ENCODE results near the gene PMPCA. TPM values are rescaled to one million over a fixed set of nuclear protein-coding genes. Genes with fewer than 3 reads are reported as not detected.

PMPCA gene
- total RNA-seq, 1 donor from 2014 or later: 50.7 TPM

- TF ChIP-seq CTCF (conservative IDR thresholded peaks at IDR 0.05; ENCODE audit: low read depth, low read length): no peak
- DNase-seq (ENCODE audit: low read depth): no peak
- no peak overlapping the region for H3K4me3 ChIP-seq (ENCODE audit: low read depth, low read length)
These were observed 24.4 kb upstream of the PMPCA start for GRCh38 chr9:136386018-136386417.

- no peak overlapping the region for H3K4me3 ChIP-seq (ENCODE audit: low read depth, low read length)
- no peak for TF ChIP-seq CTCF (conservative IDR thresholded peaks at IDR 0.05; ENCODE audit: low read depth, low read length)
- no peak for DNase-seq (ENCODE audit: low read depth)
These were observed 23.2 kb upstream of the PMPCA start for GRCh38 chr9:136387217-136387616.

GRCh38 chr9:136389396-136389795 is 21.1 kb upstream of the PMPCA start:
- no peak for TF ChIP-seq CTCF (conservative IDR thresholded peaks at IDR 0.05; ENCODE audit: low read depth, low read length)
- no peak for DNase-seq (ENCODE audit: low read depth)
- H3K4me3 ChIP-seq (ENCODE audit: low read depth, low read length): no peak overlapping the region

GRCh38 chr9:136391737-136392537 is 18.5 kb upstream of the PMPCA start:
- no peak overlapping the region for H3K4me3 ChIP-seq (ENCODE audit: low read depth, low read length)
- TF ChIP-seq CTCF (conservative IDR thresholded peaks at IDR 0.05; ENCODE audit: low read depth, low read length): no peak
- DNase-seq (ENCODE audit: low read depth): no peak

GRCh38 chr9:136392538-136393449 is 17.7 kb upstream of the PMPCA start:
- DNase-seq (ENCODE audit: low read depth): no peak
- H3K4me3 ChIP-seq (ENCODE audit: low read depth, low read length): no peak overlapping the region
- no peak for TF ChIP-seq CTCF (conservative IDR thresholded peaks at IDR 0.05; ENCODE audit: low read depth, low read length)

- no peak for TF ChIP-seq CTCF (conservative IDR thresholded peaks at IDR 0.05; ENCODE audit: low read depth, low read length)
- DNase-seq (ENCODE audit: low read depth): no peak
These were observed 16.9 kb upstream of the PMPCA start for GRCh38 chr9:136393531-136393930.

More at GRCh38 chr9:136393531-136393930, 16.9 kb upstream of the PMPCA start:
- no peak overlapping the region for H3K4me3 ChIP-seq (ENCODE audit: low read depth, low read length)
